D721Med (cell line): Measurements from ENCODE around the gene RARA.

ENCODE experiments used
- DNase-seq: peaks from one replicate; pipeline ENCODE4 v3.0.0; 2011; ENCODE audit warnings: low spot score; ENCODE audit not compliant: insufficient read length
- FAIRE-seq: peaks from 2 replicates; lab custom pipeline; 2011; peaks lifted over from hg19 to GRCh38; lab: Jason Lieb, UNC
- CTCF ChIP-seq: IDR thresholded peaks from 2 replicates; pipeline ENCODE4 v1.5.1; 2012; ENCODE audit warnings: mild to moderate bottlenecking, control low read depth; ENCODE audit not compliant: insufficient read depth; ENCODE audit errors: missing control alignments

RARA gene

GRCh38 chr17:40327244-40327729 is 18.3 kb downstream of the RARA start:
- TF ChIP-seq CTCF = no peak
- no peak for DNase-seq
- no peak for FAIRE-seq

- TF ChIP-seq CTCF = no peak
- FAIRE-seq (no peak), DNase-seq (no peak)
Measured at GRCh38 chr17:40327735-40328385, 18.9 kb downstream of the RARA start.

- TF ChIP-seq CTCF = no peak
- no peak for FAIRE-seq
- no peak for DNase-seq
Measured at GRCh38 chr17:40328386-40328766, 19.4 kb downstream of the RARA start.

GRCh38 chr17:40329839-40330794 is 21.1 kb downstream of the RARA start:
- no peak for DNase-seq
- no peak for FAIRE-seq
- TF ChIP-seq CTCF = no peak

- DNase-seq = no peak
- TF ChIP-seq CTCF = no peak
- FAIRE-seq = no peak
Measured at GRCh38 chr17:40330850-40331470, 22.0 kb downstream of the RARA start.

GRCh38 chr17:40331743-40332641 is 23.0 kb downstream of the RARA start:
- DNase-seq = no peak
- TF ChIP-seq CTCF = no peak
- no peak for FAIRE-seq
